GM19099 (cell line): ENCODE results near the gene GGTLC2.

ENCODE experiments used
- POLR2A ChIP-seq: IDR thresholded peaks from 3 replicates; pipeline ENCODE4 v1.6.1; 2011; ENCODE audit warnings: low read depth; ENCODE audit not compliant: insufficient read length; ENCODE audit errors: extremely low read depth

Gene GGTLC2

GRCh38 chr22:22692707-22693530 is 48.5 kb downstream of the GGTLC2 start:
- TF ChIP-seq POLR2A, result no peak

GRCh38 chr22:22693531-22693884 is 49.1 kb downstream of the GGTLC2 start:
- no peak for TF ChIP-seq POLR2A

GRCh38 chr22:22694106-22694505 is 49.7 kb downstream of the GGTLC2 start:
- no peak for TF ChIP-seq POLR2A

GRCh38 chr22:22696104-22696503 is 51.7 kb downstream of the GGTLC2 start:
- no peak for TF ChIP-seq POLR2A
